ENCODE measurements around the gene CENPT. TPM values are rescaled to one million over a fixed set of nuclear protein-coding genes. Genes with fewer than 3 reads are reported as not detected.

Gene CENPT
- total RNA-seq, 4 donors from 2014 or later: 77.6 to 205 (median 106) TPM

- TF ChIP-seq CTCF (IDR thresholded peaks at IDR 0.05) (no peak), POLR2A (IDR thresholded peaks at IDR 0.05) (no peak)
- WGBS, 2 donors: 54 to 66% methylated on average over 3 of the region's 3 CpGs
- H3K4me3 ChIP-seq (ENCODE audit: low read depth, poor library complexity, severe bottlenecking): no peak overlapping the region
- no peak for DNase-seq (ENCODE audit: low spot score in 2 of 2)
- intact Hi-C loops (cut with DNase I; ENCODE audit: low total_unique reads): no loop called here
Observed at GRCh38 chr16:67803894-67804293, 43.6 kb downstream of the CENPT start.

GRCh38 chr16:67801883-67802282 is 45.6 kb downstream of the CENPT start:
- no peak overlapping the region for H3K4me3 ChIP-seq (ENCODE audit: low read depth, poor library complexity, severe bottlenecking)
- DNase-seq (ENCODE audit: low spot score in 2 of 2): no peak
- intact Hi-C loops (cut with DNase I; ENCODE audit: low total_unique reads): no loop called here
- 87 to 97% methylated on average over 2 of the region's 2 CpGs for WGBS, 2 donors
- no peak for TF ChIP-seq CTCF (IDR thresholded peaks at IDR 0.05)
- TF ChIP-seq POLR2A (IDR thresholded peaks at IDR 0.05): no peak

GRCh38 chr16:67801241-67801640 is 46.3 kb downstream of the CENPT start:
- intact Hi-C loops (cut with DNase I; ENCODE audit: low total_unique reads): no loop called here
- TF ChIP-seq POLR2A (IDR thresholded peaks at IDR 0.05) (no peak), CTCF (IDR thresholded peaks at IDR 0.05) (no peak)
- no peak overlapping the region for H3K4me3 ChIP-seq (ENCODE audit: low read depth, poor library complexity, severe bottlenecking)
- DNase-seq (ENCODE audit: low spot score in 2 of 2): no peak
- WGBS, 2 donors: 83 to 100% methylated on average over 1 of the region's 1 CpG

GRCh38 chr16:67800338-67800926 is 47.1 kb downstream of the CENPT start:
- WGBS, 2 donors: 65 to 68% methylated on average over 7 of the region's 7 CpGs
- TF ChIP-seq CTCF (IDR thresholded peaks at IDR 0.05): no peak
- TF ChIP-seq POLR2A (IDR thresholded peaks at IDR 0.05): no peak
- intact Hi-C loops (cut with DNase I; ENCODE audit: low total_unique reads): no loop called here
- no peak overlapping the region for H3K4me3 ChIP-seq (ENCODE audit: low read depth, poor library complexity, severe bottlenecking)
- DNase-seq (ENCODE audit: low spot score in 2 of 2): peak; percentile 28 to 86

- no peak for DNase-seq (ENCODE audit: low spot score in 2 of 2)
- intact Hi-C loops (cut with DNase I; ENCODE audit: low total_unique reads): no loop called here
- TF ChIP-seq POLR2A (IDR thresholded peaks at IDR 0.05) (no peak), CTCF (IDR thresholded peaks at IDR 0.05) (no peak)
- WGBS, 2 donors: 95 to 98% methylated on average over 5 of the region's 5 CpGs
- no peak overlapping the region for H3K4me3 ChIP-seq (ENCODE audit: low read depth, poor library complexity, severe bottlenecking)
Observed at GRCh38 chr16:67796099-67796718, 51.3 kb downstream of the CENPT start.

GRCh38 chr16:67790071-67790470 is 57.4 kb downstream of the CENPT start:
- H3K4me3 ChIP-seq (ENCODE audit: low read depth, poor library complexity, severe bottlenecking): no peak overlapping the region
- DNase-seq (ENCODE audit: low spot score in 2 of 2): no peak
- no peak for TF ChIP-seq CTCF (IDR thresholded peaks at IDR 0.05)
- TF ChIP-seq POLR2A (IDR thresholded peaks at IDR 0.05): no peak
- intact Hi-C loops (cut with DNase I; ENCODE audit: low total_unique reads): no loop called here

Data from lower leg skin (tissue), 4 donors.